Astrocyte of the spinal cord (primary cell): Measurements from ENCODE around the gene P2RX5.

Experiments used
- DNase-seq: peaks from one replicate; pipeline ENCODE4 v3.0.0; 2011; ENCODE audit warnings: low read depth, low spot score
- H3K4me3 ChIP-seq: 2 replicates; pipeline ENCODE4 v1.5.1; 2011; ENCODE audit warnings: low read depth, mild to moderate bottlenecking, low read length, moderate library complexity
- CTCF ChIP-seq: IDR thresholded peaks from 2 replicates; pipeline ENCODE4 v1.5.1; 2012; ENCODE audit warnings: low read depth, mild to moderate bottlenecking, low read length, inconsistent platforms
- in situ Hi-C: cut with HindIII; loops from 2 replicates; pipeline ENCODE4 v1.10.0; 2017; ENCODE audit warnings: low sequenced_read_pairs

The P2RX5 gene

DNA sequence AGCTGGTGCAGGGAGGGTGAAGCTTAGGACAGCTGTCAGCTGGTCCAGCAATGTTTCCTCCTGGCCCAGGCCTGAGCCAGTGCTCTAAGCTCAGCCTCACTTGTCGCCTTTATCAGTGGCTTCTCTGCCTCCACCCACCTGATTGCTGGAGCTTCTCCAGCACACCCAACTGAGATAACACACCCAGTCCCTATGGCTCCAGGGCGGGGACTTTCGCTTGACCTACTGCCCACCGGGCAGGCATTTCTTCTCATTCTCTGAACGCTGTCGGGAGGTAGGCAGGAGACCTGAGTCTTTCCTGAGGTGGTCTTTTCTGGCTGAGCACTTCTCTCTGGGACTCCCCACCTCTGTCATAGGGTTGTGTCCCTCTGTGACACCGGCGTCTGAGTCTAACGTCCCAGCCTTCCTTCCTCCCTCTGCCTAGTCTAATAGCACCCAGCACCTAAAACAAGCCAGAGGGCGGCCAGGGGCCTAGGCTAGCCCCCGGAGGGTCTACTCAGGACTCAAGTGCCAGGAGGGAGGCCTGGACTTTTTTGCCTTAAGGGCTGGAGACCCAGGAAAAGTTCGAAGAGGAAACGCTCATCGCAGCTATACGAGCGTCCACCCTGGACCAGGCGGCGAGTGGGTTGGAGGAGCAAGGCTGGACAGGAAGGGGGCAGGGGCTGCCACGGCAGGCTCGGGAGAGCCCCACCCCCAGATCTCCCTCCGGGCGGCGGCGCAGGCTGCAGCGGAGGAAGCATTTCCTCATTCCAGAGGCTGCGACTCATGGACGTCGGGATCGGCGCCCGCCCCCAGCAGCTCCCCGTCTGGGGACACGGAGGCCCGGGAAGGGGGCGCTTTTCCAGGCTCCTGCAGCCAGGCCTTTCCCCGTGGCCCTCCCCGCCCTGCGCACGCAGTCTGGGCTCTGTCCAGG, 28.3 kb downstream of the P2RX5 start:
- peak; percentile 92 for DNase-seq
- peak; percentile 19 for TF ChIP-seq CTCF
- in situ Hi-C loops: no loop called here
- peak overlapping the region; percentile 93 for H3K4me3 ChIP-seq

- DNase-seq: no peak
- no peak for TF ChIP-seq CTCF
- in situ Hi-C loops: no loop called here
- no peak overlapping the region for H3K4me3 ChIP-seq
Observed at GRCh38 chr17:3666516-3666915, 29.4 kb downstream of the P2RX5 start.

GRCh38 chr17:3665834-3666233, 30.1 kb downstream of the P2RX5 start:
- no peak for DNase-seq
- H3K4me3 ChIP-seq: no peak overlapping the region
- no peak for TF ChIP-seq CTCF
- in situ Hi-C loops: no loop called here

DNA sequence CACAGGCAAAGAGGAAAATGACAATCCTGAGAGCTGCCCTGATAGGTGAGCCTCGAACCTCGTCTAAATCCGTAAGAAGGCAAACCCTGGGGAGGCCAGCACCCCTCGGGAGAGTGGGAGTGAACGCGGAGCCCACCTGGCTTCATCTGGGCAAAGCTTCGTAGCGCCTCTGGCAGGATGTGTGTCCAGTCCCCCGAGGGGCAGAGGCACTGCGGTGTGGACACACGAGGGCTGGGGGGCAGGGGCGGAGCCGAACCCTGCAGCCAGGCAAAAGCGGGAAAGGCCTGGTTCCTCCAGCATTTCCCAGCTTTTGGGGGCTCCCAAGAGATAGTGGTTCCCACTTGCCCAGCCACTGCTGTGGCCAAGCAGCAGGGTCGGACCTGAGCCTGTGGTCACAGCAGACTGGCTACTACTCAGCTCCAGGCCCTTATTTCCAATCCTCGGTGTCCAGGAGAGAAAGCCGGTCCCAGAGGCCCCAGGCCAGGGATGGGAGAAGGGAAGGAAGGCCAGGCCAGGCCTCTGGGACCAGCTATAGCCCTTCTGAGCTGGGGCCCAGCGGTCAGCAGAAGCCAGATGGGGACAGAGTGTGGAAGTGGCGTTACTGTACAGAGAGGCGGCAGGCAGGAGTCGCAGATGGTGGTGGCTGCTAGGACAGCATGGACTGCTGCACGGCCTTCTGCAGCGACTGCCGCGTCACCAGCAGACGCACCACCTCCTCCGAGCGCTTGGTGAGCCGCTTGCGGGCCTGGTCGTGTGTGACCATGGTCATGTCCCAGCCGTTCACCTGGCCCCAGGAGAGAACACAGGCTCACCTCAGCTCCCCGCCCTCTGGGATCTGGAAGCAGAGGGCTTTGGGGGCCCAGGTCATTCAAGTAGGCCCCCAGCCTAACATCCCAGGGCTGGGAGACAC, 32.6 kb downstream of the P2RX5 start:
- in situ Hi-C loops: no loop called here
- no peak for DNase-seq
- H3K4me3 ChIP-seq: no peak overlapping the region
- TF ChIP-seq CTCF: no peak

DNA sequence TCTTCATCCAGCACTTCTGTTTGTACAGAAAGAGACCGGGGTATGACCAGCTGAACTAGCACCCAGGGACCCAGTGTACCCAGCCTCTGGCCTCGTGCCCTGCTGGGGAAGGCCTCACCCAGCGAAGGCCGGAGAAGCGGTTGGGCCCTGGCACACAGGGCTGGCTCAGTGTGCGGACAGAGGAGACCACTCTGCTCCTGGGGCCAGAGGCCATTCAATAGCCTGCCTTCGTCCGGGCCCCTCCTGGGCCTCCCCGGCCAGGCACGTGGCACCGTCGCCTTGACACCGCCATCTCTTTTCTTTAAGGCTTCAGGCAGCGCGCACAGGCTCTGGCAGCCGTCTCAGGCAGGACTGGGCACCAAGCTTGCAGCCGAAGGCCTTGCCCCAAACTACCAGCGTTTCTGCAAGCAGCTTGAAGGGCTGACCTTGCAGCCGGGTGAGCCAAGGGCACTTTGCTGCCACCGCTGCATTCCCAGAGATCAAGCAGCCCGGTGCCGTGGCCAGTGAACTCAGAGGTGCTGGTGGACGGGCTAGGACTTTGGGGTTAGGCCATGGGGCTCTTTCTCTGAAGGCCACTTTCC, 35.6 kb downstream of the P2RX5 start:
- no peak for TF ChIP-seq CTCF
- H3K4me3 ChIP-seq: no peak overlapping the region
- no peak for DNase-seq
- in situ Hi-C loops: no loop called here

GRCh38 chr17:3659541-3660111, 36.3 kb downstream of the P2RX5 start:
- DNase-seq: peak; percentile 90
- in situ Hi-C loops: no loop called here
- peak; percentile 4 for TF ChIP-seq CTCF
- no peak overlapping the region for H3K4me3 ChIP-seq
